GM12891 (cell line): ENCODE measurements around the gene XPC.

ENCODE experiments used
- DNase-seq: peaks from one replicate; pipeline ENCODE4 v3.0.0; 2011; ENCODE audit warnings: low spot score; ENCODE audit not compliant: insufficient read length
- FAIRE-seq: peaks from 2 replicates; lab custom pipeline; 2011; peaks lifted over from hg19 to GRCh38; lab: Jason Lieb, UNC
- PAX5 ChIP-seq: IDR thresholded peaks from 2 replicates; pipeline ENCODE4 v1.6.1; 2011; ENCODE audit warnings: low read length, moderate library complexity, mild to moderate bottlenecking; ENCODE audit not compliant: insufficient read depth, severe bottlenecking
- POLR2A ChIP-seq: IDR thresholded peaks from 2 replicates; pipeline ENCODE4 v1.6.1; 2011; ENCODE audit warnings: low read depth, low read length, control low read depth
- POLR2AphosphoS5 ChIP-seq: IDR thresholded peaks from 2 replicates; pipeline ENCODE4 v1.6.1; 2011; ENCODE audit warnings: low read depth, low read length, control low read depth
- POU2F2 ChIP-seq: IDR thresholded peaks from 2 replicates; pipeline ENCODE4 v1.6.1; 2011; ENCODE audit warnings: low read depth, mild to moderate bottlenecking, control low read depth, low read length, moderate library complexity
- SPI1 ChIP-seq: IDR thresholded peaks from 2 replicates; pipeline ENCODE4 v1.6.1; 2011; ENCODE audit warnings: low read depth, low read length, control low read depth
- TAF1 ChIP-seq: IDR thresholded peaks from 2 replicates; pipeline ENCODE4 v1.6.1; 2011; ENCODE audit warnings: low read depth, low read length, control low read depth

Gene XPC

DNA sequence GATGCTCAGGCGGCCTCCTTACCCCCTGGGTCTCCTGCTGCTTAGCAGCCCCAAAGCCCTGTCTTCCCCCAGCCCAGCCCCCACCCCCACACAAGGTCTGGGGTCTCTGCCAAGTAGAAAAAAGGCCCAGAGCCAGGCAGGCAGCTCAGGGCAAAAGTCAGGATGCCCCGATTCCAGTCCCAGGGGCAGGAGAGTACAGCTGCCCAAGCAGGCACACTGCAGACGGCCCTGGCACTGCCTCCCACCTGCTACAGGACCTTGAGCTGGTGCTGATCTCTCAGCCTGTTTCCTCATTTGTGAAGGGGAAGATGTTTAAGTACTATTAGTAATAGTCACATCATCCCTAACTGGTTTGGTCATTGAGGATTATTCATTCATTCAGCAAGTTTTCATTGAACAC is 41.0 kb downstream of the XPC start:
- TF ChIP-seq PAX5: no peak
- TF ChIP-seq TAF1: no peak
- no peak for TF ChIP-seq POLR2A
- no peak for TF ChIP-seq POLR2AphosphoS5
- no peak for TF ChIP-seq SPI1
- no peak for TF ChIP-seq POU2F2
- FAIRE-seq: no peak
- no peak for DNase-seq

- TF ChIP-seq PAX5 (no peak), POU2F2 (no peak), SPI1 (no peak), TAF1 (no peak), POLR2A (no peak), POLR2AphosphoS5 (no peak)
- DNase-seq: no peak
- no peak for FAIRE-seq
Measured at GRCh38 chr3:14137004-14137403, 41.4 kb downstream of the XPC start.

DNA sequence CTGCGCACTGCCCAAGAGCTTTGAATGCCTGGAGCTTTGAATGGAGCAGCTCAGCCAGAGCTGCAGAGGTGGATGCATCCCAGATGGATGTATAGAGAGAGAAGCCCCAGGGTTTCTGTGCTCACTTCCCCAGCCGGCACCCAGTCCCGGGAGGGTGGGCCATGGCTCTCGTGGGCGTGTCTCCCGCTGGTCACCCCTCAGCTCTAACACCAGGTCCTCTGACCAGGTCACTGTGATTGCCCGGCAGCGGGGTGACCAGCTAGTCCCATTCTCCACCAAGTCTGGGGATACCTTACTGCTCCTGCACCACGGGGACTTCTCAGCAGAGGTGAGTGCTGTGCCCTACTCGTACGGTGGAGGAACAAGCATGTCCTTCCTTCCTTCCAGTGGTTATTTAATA is 42.8 kb downstream of the XPC start:
- no peak for DNase-seq
- FAIRE-seq: no peak
- TF ChIP-seq TAF1 (no peak), SPI1 (no peak), POLR2AphosphoS5 (no peak), PAX5 (no peak), POLR2A (no peak), POU2F2 (no peak)

- FAIRE-seq: no peak
- TF ChIP-seq POLR2AphosphoS5 (no peak), PAX5 (no peak), POLR2A (no peak), POU2F2 (no peak), SPI1 (no peak), TAF1 (no peak)
Measured at GRCh38 chr3:14134291-14134690, 44.1 kb downstream of the XPC start.

GRCh38 chr3:14133876-14134275 is 44.5 kb downstream of the XPC start:
- FAIRE-seq (no peak), DNase-seq (no peak)
- TF ChIP-seq POU2F2 (no peak), POLR2AphosphoS5 (no peak), TAF1 (no peak), SPI1 (no peak), PAX5 (no peak), POLR2A (no peak)

More at GRCh38 chr3:14134291-14134690, 44.1 kb downstream of the XPC start:
- DNase-seq: no peak

GRCh38 chr3:14133188-14133800 is 45.1 kb downstream of the XPC start:
- TF ChIP-seq TAF1 (no peak), POLR2A (no peak), POU2F2 (no peak), SPI1 (no peak)
- DNase-seq (no peak), FAIRE-seq (no peak)

DNA sequence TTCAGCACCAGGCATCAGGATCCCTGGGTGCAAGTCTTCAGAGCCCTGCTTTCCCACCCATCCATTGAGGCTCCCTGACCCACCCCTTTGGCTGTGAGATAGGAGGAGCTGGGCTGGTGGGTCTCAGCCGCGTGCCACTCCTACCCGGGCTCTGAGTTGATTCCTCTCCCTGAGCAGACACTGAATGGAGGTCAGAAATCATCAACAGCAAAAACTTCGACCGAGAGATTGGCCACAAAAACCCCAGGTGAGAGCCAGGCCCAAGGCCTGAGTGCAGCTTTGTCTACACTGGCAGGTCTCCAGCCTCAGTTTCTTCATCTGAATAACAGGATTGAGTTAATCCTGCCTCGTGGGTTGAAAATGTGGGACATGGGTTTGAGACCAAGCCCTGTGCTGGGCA is 45.7 kb downstream of the XPC start:
- FAIRE-seq: no peak
- no peak for TF ChIP-seq POLR2AphosphoS5
- TF ChIP-seq TAF1: no peak
- no peak for TF ChIP-seq SPI1
- no peak for TF ChIP-seq POU2F2
- no peak for TF ChIP-seq POLR2A
- TF ChIP-seq PAX5: no peak

GRCh38 chr3:14132120-14132519 is 46.3 kb downstream of the XPC start:
- TF ChIP-seq TAF1: no peak
- no peak for TF ChIP-seq PAX5
- FAIRE-seq (no peak), DNase-seq (no peak)

More for the DNA sequence above, 45.7 kb downstream of the XPC start:
- no peak for DNase-seq

- TF ChIP-seq POLR2A (no peak), POLR2AphosphoS5 (no peak), SPI1 (no peak), PAX5 (no peak), TAF1 (no peak), POU2F2 (no peak)
- FAIRE-seq (no peak), DNase-seq (no peak)
Measured at GRCh38 chr3:14131134-14131533, 47.3 kb downstream of the XPC start.

- FAIRE-seq (no peak), DNase-seq (no peak)
- TF ChIP-seq POLR2AphosphoS5 (no peak), TAF1 (no peak), POLR2A (no peak), PAX5 (no peak), POU2F2 (no peak), SPI1 (no peak)
Measured at GRCh38 chr3:14130707-14131106, 47.7 kb downstream of the XPC start.

- DNase-seq: no peak
- FAIRE-seq: no peak
- no peak for TF ChIP-seq POU2F2
- no peak for TF ChIP-seq POLR2A
- no peak for TF ChIP-seq SPI1
- TF ChIP-seq PAX5: no peak
- TF ChIP-seq TAF1: no peak
- no peak for TF ChIP-seq POLR2AphosphoS5
Measured at GRCh38 chr3:14130230-14130629, 48.2 kb downstream of the XPC start.
